Neutrophil (primary cell): ENCODE data around the gene SLC13A1.

Experiments used
- H3K27ac ChIP-seq: fragments of 200-600 bp; sonication (generic); 2 replicates; pipeline ENCODE4 v1.5.1; 2016; ENCODE audit warnings: mild to moderate bottlenecking, moderate library complexity
- H3K27me3 ChIP-seq: fragments of 200-600 bp; sonication (generic); 2 replicates; pipeline ENCODE4 v1.6.0; 2016; ENCODE audit warnings: mild to moderate bottlenecking
- H3K36me3 ChIP-seq: fragments of 200-600 bp; sonication (generic); 2 replicates; pipeline ENCODE4 v1.5.1; 2017
- H3K4me1 ChIP-seq, 2 experiments: fragments of 200-600 bp in 1 of 2; sonication (generic) in 1 of 2; 1 replicate in 1 of 2; 2 replicates in 1 of 2; pipeline versions ENCODE4 v1.5.1 to v1.6.1; 2013 to 2016; ENCODE audit warnings: low read depth in 1 of 2, low read length in 1 of 2, mild to moderate bottlenecking in 1 of 2, moderate library complexity in 1 of 2; ENCODE audit not compliant: control insufficient read depth in 1 of 2, insufficient read depth in 1 of 2
- H3K4me3 ChIP-seq, 2 experiments: fragments of 200-600 bp in 1 of 2; sonication (generic) in 1 of 2; 1 replicate in 1 of 2; 2 replicates in 1 of 2; pipeline ENCODE4 v1.5.1; 2013 to 2016; ENCODE audit warnings: low read depth in 1 of 2, low read length in 1 of 2, mild to moderate bottlenecking in 1 of 2, moderate library complexity in 1 of 2
- H3K9me3 ChIP-seq: fragments of 200-600 bp; sonication (generic); 2 replicates; pipeline ENCODE4 v1.5.1; 2016
- CTCF ChIP-seq: fragments of 200-600 bp; sonication (generic); IDR thresholded peaks from 2 replicates; pipeline ENCODE4 v1.5.1; 2016; ENCODE audit warnings: antibody characterized with exemption

The SLC13A1 gene

GRCh38 chr7:123154231-123154860 is 45.4 kb downstream of the SLC13A1 start:
- Histone ChIP-seq H3K36me3 (no peaks in the 10 kb centered on the region), H3K4me1 (no peaks in the 10 kb centered on the region), H3K27ac (no peak overlapping the region), H3K4me3 (no peak overlapping the region), H3K9me3 (no peaks in the 10 kb centered on the region), H3K27me3 (no peaks in the 10 kb centered on the region)
- TF ChIP-seq CTCF, result no peak

- no peaks in the 10 kb centered on the region for H3K9me3 ChIP-seq
- no peaks in the 10 kb centered on the region for H3K4me1 ChIP-seq
- no peak overlapping the region for H3K27ac ChIP-seq
- H3K27me3 ChIP-seq, result no peaks in the 10 kb centered on the region
- H3K36me3 ChIP-seq, result no peaks in the 10 kb centered on the region
- TF ChIP-seq CTCF, result no peak
- no peak overlapping the region for H3K4me3 ChIP-seq
Observed at GRCh38 chr7:123151443-123151842, 48.3 kb downstream of the SLC13A1 start.

DNA sequence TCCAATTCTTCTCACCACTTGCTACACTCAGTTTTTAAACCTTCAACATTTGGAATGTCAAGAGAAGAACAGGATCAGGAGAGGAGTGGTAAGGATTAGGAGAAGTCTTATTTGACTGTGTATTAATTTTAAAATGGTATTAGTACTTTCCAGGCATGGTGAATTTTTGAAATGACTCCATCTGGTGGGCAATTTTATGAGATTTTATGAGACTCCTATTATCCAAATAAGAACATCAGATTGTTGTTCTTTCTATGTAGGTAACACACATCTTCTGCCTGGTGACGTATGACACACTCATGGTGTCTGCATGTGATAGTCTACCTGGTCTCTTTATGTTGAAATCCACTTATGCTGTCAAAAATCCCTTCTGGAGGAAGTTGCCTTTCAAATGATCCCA is 51.0 kb downstream of the SLC13A1 start:
- no peak overlapping the region for H3K4me3 ChIP-seq
- no peaks in the 10 kb centered on the region for H3K36me3 ChIP-seq
- no peaks in the 10 kb centered on the region for H3K4me1 ChIP-seq
- no peaks in the 10 kb centered on the region for H3K27me3 ChIP-seq
- H3K27ac ChIP-seq, result no peak overlapping the region
- no peaks in the 10 kb centered on the region for H3K9me3 ChIP-seq
- TF ChIP-seq CTCF, result no peak

- H3K9me3 ChIP-seq, result no peaks in the 10 kb centered on the region
- H3K27ac ChIP-seq, result no peak overlapping the region
- H3K27me3 ChIP-seq, result no peaks in the 10 kb centered on the region
- no peak for TF ChIP-seq CTCF
- no peaks in the 10 kb centered on the region for H3K4me1 ChIP-seq
- H3K4me3 ChIP-seq, result no peak overlapping the region
- H3K36me3 ChIP-seq, result no peaks in the 10 kb centered on the region
Observed at GRCh38 chr7:123143252-123144006, 56.3 kb downstream of the SLC13A1 start.

DNA sequence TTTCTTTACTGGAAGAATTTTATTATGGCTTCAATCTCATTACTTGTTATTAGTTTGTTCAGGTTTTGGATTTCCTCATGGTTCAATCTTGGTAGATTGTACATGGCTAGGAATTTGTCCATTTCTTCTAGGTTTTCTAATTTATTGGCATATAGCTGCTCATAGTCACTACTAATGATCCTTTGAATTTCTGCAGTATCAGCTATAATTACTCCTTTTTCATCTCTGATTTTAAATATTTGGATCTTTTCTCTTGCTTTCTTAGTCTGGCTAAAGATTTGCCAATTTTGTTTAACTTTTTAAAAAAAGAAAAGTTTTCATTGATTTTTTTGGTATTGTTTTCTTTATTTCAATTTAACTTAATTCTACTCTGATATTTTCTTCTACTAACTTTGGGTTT is 59.2 kb downstream of the SLC13A1 start:
- Histone ChIP-seq H3K4me1 (no peaks in the 10 kb centered on the region), H3K27ac (no peak overlapping the region), H3K4me3 (no peak overlapping the region), H3K27me3 (no peaks in the 10 kb centered on the region), H3K36me3 (no peaks in the 10 kb centered on the region), H3K9me3 (no peaks in the 10 kb centered on the region)
- TF ChIP-seq CTCF, result no peak
